ENCODE results near the gene SBF2.
A peak's percentile ranks its signal among the peaks of the same experiment; 100 is the strongest.

The SBF2 gene

DNA sequence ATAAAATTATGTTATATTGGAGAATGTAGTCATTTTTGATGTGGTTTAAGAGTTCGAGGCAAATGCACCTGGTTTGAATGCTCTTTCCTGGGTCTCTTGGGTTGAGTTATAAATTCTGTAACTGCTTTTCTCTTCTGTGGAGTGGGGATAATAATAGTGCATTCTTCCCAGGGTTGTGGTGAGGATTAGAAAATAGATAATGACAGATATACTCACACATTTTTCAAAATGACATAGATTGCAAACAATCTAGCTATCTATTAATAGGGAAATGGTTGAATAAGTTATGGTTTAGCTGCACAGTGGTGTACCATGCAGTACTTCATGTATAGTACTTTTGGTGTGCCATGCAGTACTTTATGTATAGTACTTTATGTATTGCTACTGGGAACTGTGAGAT is 562.8 kb downstream of the SBF2 start:
- Histone ChIP-seq H3K27ac (ENCODE audit: low read depth, low read length) (peak overlapping the region; percentile 64), H3K36me3 (ENCODE audit: low read length) (peaks cover 95% of the 10 kb centered on the region), H3K9me3 (ENCODE audit: insufficient read depth, low read length) (no peaks in the 10 kb centered on the region)

More for the DNA sequence above, 562.8 kb downstream of the SBF2 start:
- Histone ChIP-seq H3K9me2 (replicated peaks; ENCODE audit: insufficient read depth, low read length) (no peaks in the 10 kb centered on the region), H3K4me3 (ENCODE audit: insufficient read depth, low read length, poor library complexity, severe bottlenecking) (no peak overlapping the region), H3K27me3 (ENCODE audit: low read length) (no peaks in the 10 kb centered on the region), H3K79me2 (ENCODE audit: insufficient read depth, low read length) (peaks cover 98% of the 10 kb centered on the region), H3K9ac (ENCODE audit: low read length) (no peak overlapping the region), H3F3A (ENCODE audit: insufficient read depth) (peaks cover 96% of the 10 kb centered on the region), H2AFZ (ENCODE audit: low read depth, low read length, severe bottlenecking) (no peak overlapping the region), H3K4me2 (ENCODE audit: low read depth, low read length, poor library complexity, severe bottlenecking) (no peak overlapping the region), H4K20me1 (ENCODE audit: low read depth, low read length) (peaks cover 33% of the 10 kb centered on the region)
- TF ChIP-seq CTCF (IDR thresholded peaks at IDR 0.05; ENCODE audit: insufficient read depth, low read length, poor library complexity, severe bottlenecking) = no peak
- TF ChIP-seq EZH2phosphoT487 (conservative IDR thresholded peaks at IDR 0.05; ENCODE audit: low read length) = no peak

Measured in SU-DHL-6 (cell line).